HG02798 (cell line): ENCODE data around the gene PPP1R12B.
"Not testable (repeated sequence)": the region's sequence is repeated elsewhere in the genome, so short reads cannot be mapped to it uniquely, and the experiment has no call there.

Source experiments
- ATAC-seq: cut with Tn5 transposase; IDR thresholded peaks from one replicate; pipeline ENCODE4 v1.9.1; 2021; ENCODE audit warnings: mild to moderate bottlenecking; ENCODE audit not compliant: unreplicated experiment, poor library complexity

Gene PPP1R12B

DNA sequence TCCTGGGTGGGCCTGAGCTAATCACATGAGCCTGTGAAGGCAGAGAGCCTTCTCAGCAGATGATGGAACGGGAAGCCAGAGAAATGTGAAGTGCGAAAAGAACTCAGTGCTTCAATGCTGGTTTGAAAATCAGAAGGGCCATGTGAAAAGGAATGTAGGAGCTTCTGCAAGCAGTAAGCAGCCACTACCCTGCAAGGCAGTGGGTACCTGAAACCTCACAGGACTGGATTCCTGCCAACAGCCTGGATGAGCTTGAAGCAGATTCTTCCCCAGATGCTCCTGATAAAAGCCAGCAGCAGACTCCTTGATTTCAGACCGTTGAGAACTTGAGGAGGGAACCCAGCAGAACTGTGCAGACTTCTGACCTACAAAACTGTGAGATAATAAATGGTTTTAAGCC, 203.2 kb downstream of the PPP1R12B start:
- no peak for ATAC-seq

DNA sequence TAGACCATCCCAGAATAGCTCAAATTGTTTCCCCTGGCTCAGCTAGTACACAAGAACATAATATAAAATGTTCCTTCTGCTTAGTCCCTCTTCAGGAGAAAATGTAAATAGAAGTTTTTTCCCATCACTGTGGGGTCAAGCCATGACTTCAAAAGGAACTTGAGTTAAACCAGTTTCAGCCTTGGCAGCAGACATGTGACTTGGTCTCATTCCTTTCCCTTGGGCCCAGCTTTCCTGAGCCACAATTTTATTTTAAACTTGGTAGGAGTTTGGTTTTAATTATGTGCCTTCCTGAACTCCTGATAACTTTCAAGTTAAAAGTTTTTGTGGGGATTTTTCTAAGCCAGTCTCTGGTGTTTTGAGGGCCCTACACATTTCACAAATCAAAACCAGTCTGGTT, 204.1 kb downstream of the PPP1R12B start:
- ATAC-seq: not testable (repeated sequence)

DNA sequence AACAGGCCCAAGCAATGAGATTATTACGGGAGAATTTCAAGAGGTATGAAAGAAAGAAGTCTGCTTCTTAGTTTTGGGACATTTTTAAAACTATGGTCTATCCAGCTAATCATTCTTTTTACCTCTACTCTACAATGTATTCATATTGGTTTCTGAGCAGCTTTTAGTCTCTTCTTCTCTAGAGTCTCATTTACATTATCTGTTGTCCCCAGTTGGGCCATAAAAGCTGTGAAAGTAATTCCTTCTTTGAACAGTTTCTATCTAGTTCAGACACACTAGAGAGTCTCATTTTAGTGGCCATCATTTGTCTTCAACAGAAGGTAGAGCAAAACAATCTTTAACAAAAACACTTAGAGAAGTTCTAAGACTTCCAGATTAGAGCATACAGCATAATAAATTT, 204.6 kb downstream of the PPP1R12B start:
- ATAC-seq: not testable (repeated sequence)

DNA sequence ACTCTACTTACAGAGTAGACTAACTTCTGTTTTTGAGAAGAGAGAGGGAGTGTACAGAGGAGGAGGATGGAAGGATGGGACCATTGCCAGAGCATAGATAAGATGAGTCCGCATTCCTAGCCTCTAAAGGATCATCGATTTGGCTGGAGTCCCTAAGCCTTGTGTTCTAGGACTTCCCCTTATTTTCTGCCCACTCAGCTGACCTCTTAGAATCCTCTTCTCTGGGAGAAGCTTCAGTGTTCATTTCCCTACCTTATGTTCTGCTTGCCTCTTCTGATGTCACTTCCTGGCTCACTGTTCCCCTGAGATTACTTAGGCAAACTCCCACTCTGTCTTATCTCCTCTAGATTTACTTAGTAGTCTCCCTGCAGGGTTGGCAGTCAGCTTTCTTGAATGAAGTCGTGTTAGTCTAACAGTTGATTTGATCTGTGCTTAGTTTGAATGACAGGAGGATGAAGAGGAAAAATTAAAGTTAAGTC, 205.1 kb downstream of the PPP1R12B start:
- peak; percentile 64 for ATAC-seq

DNA sequence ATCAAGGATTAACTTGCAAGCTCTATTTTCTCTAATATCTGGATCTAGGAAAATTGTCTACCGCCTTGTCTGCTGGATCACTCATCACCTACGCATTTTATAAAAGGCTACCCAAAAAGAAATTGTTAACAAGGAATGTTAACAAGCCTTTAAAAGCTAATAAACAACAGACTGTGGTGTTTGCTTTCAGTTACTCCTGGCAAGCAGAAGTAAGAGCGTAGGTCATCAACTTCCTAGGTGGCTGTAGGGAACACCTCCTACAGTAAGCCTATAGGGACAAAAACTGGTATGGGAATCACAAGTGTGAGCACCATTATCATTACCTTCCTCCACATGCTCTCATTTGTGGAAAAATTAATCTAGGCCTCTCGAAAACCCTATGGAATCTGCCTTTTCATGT, 206.1 kb downstream of the PPP1R12B start:
- ATAC-seq: not testable (repeated sequence)

DNA sequence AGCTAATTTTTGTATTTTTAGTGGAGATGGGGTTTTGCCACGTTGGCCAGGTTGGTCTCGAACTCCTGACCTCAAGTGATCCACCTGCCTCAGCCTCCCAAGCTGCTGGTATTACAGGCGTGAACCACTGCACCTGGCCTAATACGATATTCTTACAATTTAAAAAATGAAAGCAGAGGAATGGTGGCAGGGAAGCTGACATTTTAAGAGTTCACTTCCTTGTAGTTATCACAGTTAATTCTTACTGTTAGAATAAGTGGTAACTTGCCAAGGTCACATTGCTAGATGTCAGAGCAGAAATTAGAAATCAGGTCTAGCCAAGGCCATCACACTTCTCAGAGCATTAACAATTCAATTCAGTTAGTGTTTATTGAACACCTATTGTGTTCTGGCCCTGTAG, 207.5 kb downstream of the PPP1R12B start:
- not testable (repeated sequence) for ATAC-seq

DNA sequence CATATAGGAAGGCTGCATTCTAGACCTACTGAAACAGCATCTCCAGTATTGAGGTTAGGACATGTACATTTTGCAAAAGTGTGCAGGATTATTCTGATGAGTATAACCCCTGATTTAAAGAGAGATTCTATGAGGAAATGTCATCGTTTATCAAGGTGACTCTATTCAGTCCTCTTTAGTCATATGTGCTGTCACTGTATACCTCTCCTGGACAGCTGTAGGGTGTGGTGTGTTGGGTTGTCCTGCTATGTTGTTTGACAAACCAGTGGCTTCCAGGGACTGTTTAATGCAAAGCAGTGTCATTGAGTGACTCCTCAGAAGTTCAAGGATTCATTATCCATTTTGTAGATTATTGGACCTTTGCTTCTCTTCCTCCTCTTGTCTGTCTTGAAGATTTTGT, 209.2 kb downstream of the PPP1R12B start:
- ATAC-seq: not testable (repeated sequence)

DNA sequence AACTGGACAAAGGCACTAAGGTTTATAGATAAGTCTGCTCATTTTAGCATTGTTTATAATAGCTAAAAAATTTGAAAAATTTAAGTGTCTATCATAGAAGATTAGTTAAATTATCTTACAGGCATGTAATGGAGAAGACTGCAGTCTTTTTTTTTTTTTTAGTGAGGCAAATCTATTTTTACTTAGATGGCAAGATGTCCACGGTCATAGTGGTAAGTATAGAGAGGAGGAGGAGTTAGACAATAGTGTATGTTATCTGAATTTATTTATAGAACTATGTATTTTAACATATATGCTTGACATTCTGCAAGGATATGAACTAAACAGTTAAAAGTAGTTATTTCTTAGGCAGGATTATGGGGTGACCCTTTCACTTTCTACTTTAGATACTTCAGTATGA, 212.7 kb downstream of the PPP1R12B start:
- ATAC-seq: no peak

DNA sequence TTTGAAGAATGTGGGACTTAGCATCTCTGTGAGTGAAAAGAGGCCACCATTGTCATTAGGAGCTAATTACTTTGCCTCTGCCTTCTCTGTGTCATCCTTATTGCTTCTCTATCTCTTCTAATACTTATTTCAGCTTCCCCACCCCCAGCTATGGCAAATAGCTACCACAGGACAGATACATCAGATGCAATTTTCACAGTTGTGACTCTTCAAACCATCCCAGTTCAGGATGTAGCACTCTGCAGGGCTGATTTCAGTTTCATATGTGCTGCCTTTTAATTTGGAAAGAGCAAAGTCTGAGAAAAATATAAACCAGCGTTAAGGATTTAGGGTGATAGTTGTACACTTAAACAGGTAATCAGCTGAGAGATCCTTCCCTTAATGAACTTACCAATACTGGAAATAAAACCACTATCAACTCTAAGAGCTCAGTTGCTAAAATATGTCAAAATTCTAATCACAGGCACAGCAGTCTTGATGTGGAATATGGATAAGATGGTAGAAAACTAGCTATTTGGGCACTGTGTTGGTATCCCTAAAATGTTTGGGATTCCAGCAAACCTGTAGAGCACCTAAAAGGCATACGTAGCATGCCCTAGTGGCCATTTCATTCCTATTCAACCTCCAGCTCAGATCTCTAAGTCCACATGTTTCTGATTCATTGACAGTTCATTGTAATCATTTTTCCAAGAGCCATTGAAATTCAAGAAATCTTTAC, 213.4 kb downstream of the PPP1R12B start:
- no peak for ATAC-seq

DNA sequence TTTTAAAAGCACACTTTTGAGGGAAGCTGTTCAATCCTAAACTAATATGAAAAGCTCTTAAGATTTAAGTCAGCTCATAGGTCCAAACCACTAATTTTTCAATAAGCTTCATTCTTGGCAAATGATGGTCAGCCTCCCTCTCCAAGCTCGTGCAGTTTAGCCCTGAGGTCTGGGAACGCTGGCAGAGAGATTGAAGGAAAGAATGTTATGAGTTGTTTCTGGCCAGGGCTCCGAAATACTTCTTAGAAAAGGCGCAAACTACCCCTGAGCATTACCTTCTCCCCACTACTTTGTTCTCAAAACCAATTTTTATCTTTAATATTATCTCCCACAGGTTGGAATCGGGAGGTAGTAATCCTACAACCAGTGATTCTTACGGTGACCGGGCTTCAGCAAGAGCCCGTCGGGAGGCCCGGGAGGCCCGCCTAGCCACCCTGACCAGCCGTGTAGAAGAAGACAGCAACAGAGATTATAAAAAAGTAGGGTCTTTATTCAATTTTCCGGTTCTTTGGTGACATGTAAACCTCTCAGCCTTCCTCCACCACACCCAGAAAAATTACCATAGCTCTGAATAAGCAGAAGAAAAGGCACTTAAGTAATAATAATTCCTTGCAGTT, 214.1 kb downstream of the PPP1R12B start:
- ATAC-seq: no peak

DNA sequence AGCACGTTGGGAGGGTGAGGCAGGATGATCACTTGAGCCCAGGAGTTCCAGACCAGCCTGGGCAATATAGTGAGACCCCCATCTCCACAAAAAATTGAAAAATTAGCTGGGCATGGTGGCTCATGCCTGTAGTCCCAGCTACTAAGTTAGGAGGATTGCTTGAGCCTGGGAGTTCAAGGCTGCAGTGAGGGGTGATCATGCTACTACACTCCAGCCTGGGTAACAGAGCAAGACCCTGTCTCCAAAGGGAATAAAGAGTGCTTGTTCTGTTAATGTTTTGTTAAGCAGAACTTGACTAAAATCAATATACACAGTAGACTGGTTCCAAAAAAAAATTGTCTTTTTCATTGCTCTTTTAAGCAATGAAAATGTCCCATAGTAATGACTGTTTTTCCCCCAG, 215.3 kb downstream of the PPP1R12B start:
- no peak for ATAC-seq

DNA sequence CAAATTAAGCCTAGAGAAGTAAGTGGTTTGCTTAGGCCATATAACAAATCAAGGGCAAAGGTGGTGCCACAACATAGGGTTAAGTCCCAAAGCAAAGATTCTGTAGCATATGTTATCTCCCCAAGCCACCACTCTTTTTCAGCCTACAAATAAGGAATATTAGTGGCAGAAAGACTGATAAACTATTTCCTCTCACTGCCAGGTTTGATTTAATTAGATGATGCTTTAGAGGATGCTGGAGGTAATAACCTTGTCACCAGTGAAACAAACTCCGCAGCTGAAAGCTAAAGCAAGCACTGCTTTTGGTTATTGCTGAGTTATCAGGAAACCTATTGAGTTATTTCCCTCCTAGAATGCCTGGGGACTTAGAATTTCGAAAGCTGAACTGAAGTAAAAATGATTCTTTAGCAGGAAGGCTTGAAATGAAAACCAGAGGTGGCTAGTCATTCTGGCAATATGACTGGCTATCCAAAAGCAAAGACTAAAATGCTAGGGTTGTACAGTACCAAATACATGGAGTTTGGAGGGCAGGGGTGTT, 216.5 kb downstream of the PPP1R12B start:
- ATAC-seq: no peak

DNA sequence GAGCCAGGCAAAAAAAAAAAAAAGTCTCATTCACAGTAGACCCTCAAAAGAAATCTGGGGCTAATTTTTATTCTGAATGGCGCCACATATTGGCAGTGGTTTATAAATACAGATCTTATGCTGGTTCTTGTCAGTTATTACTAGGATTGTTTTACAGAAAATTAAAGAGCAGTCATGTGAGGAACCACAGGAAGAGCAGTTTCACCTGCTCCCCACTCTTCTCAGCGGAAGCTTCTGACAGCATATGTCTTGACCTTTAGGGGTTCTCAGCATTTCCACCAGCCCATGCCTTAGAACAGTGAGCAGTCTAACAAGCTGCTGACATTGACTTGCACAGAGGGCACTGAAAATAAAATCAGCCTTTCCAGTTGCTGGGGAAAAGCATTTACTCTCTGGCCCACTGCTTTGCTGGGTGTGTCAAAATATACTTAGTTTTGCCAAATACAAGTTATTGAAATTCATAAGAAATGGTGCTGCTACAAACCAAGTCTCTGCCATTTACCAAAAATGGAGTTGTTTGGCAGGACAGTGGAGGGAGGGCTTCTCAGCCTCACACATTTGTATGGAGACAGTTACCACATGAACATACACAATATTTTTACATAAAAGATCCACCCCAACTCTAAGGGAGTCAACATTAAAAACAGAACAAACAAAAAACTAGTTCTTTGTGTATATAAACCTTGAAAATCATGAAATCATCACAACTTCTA, 217.5 kb downstream of the PPP1R12B start:
- peak; percentile 76 for ATAC-seq

DNA sequence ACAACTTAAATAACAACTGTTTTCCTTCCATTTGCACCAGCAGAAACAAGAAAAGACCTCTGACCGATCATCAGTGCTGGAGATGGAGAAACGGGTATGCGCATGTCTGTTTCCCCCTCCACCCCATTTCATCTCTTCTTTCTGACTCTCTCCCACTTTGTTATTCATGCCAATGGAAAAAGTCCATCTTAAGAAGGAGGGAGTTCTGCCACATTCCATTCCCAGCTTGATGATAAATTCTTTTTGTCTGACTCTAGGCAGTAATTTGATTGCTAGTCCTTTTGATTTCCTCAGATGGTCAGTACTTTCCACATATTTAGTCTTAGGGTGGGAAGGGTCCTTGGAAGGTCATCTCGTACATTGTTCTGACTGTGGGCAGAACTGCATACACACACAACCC, 219.2 kb downstream of the PPP1R12B start:
- no peak for ATAC-seq

DNA sequence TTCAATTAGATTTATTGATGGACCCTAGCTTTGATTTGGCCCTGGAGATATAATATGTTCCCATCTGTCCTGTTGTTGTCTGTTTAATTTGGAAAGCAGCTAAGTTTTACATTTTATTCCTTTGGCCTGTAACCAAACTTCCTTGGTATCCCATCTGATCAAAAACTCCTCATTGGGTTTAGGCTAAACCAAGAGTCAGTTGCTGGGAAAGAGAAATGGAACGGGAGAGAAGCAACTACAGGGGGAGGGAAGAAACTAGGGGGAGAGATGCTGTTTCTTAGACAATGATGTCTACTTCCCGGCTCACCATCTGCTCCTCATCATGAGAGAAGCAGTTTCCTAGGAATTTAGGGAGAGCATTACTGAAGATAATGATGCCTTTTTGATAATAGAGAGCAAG, 219.9 kb downstream of the PPP1R12B start:
- ATAC-seq: no peak

DNA sequence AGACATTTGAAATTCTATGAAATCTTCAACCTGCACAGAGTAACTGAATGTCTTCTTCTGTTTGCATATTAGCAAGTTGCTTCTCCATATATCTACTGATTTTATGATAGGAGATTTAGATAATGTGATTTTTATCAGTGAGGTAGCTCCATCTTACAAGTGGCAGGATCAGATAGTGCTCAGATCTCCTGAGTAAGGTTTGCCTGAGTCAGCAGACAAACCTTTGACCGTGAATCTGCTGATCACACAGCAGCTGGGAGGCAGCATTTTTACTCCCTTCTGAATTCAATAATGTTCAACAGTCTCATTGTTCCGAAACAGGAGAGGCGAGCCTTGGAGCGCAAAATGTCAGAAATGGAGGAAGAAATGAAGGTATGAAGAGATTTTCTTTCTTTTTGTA, 220.3 kb downstream of the PPP1R12B start:
- no peak for ATAC-seq

DNA sequence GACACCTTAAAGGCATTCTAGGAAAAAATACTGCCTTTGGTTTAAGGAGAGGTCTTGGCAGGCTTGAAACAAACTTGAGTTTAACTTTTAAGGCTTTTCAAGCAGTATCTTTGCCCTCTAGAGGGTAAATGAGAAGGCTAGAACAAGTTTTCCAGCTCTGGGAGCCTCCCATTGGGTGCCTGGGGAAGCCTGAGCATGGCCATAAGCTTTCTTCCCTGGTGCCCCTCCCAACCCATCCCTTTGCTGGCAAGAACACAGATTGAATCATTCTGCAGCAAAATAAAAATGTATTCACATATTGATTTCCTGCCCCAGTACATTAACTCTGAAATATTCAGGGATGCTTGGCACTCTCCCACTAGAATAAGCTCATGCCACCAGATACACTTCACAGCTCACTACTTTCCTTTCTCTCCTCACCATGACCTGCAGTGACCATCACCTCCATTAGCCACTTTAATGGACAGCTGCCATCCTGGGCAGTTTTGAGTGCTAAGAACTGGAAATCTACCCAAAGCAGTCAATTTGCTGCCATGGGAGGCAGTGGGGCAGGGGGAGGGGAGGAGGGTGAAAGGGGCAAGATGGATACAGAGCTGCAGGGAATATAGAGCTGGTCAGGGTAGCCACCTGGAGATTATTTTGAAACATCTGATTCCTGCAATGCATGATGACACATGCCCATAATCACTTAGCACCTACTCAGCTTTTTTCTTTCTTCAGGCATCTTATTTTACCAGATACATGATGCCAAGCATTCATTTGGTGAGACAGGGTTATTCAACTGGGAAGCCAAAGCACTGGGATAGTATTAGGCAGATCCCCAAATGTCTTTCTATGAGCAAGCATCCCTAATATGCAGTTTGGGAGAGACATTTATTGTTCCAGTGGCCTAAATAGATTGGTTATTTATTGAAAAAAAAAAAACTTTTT, 221.2 kb downstream of the PPP1R12B start:
- no peak for ATAC-seq

DNA sequence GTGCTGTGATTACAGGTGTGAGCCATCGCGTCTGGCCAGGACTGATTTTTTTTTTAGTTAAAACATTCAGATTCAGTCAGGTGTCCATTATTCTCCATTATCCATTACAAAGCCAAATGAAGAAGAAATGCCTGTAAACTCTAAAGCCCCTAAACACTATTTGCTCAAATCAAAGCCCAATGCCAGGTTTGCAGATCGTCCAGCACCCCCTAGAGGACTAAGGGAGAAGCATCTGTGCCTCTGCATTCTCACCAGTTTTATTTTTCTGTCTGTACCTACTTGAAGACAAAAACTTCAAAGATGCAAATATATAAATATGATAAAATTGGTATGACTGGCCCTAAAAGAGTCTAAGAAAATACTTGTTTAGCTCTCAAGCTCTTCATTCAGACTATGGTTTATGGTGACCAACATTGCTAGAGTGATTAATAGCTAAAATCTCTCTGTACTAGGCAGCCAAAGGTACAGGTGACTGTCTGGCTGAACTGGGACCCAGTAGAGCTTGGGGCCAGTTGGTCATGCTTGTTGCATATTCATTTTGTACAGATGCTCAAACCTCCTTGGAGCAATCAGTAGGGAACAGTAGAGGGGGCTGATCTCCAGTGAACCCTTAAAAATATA, 223.3 kb downstream of the PPP1R12B start:
- ATAC-seq: no peak

DNA sequence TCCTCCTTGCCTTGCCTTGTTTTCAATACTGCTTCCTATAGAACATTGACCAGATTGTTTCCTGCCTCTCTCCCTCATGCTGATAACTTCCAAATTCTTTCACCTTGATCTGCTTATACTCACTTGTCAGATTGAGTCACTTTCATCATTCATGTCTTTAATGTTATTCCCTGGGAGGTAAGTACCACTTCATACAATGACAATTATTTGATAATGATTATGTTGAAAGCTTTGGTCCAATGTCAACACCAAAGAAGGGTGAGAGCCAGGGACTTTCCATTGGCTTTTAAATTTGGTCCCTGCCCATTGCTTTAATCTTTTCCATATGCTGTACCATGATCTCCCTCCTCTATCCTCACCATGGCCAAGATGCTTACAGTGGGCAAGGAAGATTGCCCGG, 224.4 kb downstream of the PPP1R12B start:
- ATAC-seq: no peak
